ENCODE results near the gene HEXIM2.

HEXIM2 gene

GRCh38 chr17:45135978-45136791, 25.5 kb upstream of the HEXIM2 start:
- TF ChIP-seq TAF1 (IDR thresholded peaks at IDR 0.05; ENCODE audit: borderline replicate concordance, insufficient read depth, low read length) (no peak), POLR2AphosphoS5 (IDR thresholded peaks at IDR 0.05; ENCODE audit: low read depth, low read length) (no peak), REST (IDR thresholded peaks at IDR 0.05; ENCODE audit: insufficient read depth in 1 of 2, low read depth in 2 of 2, low read length in 2 of 2) (no peak), FOXP2 (optimal IDR thresholded peaks at IDR 0.05; ENCODE audit: borderline replicate concordance, extremely low read depth, extremely low read length, insufficient read depth) (no peak), SIN3A (IDR thresholded peaks at IDR 0.05; ENCODE audit: borderline replicate concordance, insufficient read depth, low read length) (no peak)

GRCh38 chr17:45136846-45137560, 24.7 kb upstream of the HEXIM2 start:
- TF ChIP-seq POLR2AphosphoS5 (IDR thresholded peaks at IDR 0.05; ENCODE audit: low read depth, low read length): no peak
- TF ChIP-seq REST (IDR thresholded peaks at IDR 0.05; ENCODE audit: insufficient read depth in 1 of 2, low read depth in 2 of 2, low read length in 2 of 2): no peak
- TF ChIP-seq FOXP2 (optimal IDR thresholded peaks at IDR 0.05; ENCODE audit: borderline replicate concordance, extremely low read depth, extremely low read length, insufficient read depth): no peak
- no peak for TF ChIP-seq TAF1 (IDR thresholded peaks at IDR 0.05; ENCODE audit: borderline replicate concordance, insufficient read depth, low read length)
- no peak for TF ChIP-seq SIN3A (IDR thresholded peaks at IDR 0.05; ENCODE audit: borderline replicate concordance, insufficient read depth, low read length)

- no peak for TF ChIP-seq FOXP2 (optimal IDR thresholded peaks at IDR 0.05; ENCODE audit: borderline replicate concordance, extremely low read depth, extremely low read length, insufficient read depth)
- TF ChIP-seq POLR2AphosphoS5 (IDR thresholded peaks at IDR 0.05; ENCODE audit: low read depth, low read length): no peak
Observed at GRCh38 chr17:45137561-45138305, 23.9 kb upstream of the HEXIM2 start.

- TF ChIP-seq FOXP2 (optimal IDR thresholded peaks at IDR 0.05; ENCODE audit: borderline replicate concordance, extremely low read depth, extremely low read length, insufficient read depth): no peak
- no peak for TF ChIP-seq SIN3A (IDR thresholded peaks at IDR 0.05; ENCODE audit: borderline replicate concordance, insufficient read depth, low read length)
- TF ChIP-seq POLR2AphosphoS5 (IDR thresholded peaks at IDR 0.05; ENCODE audit: low read depth, low read length): no peak
- no peak for TF ChIP-seq TAF1 (IDR thresholded peaks at IDR 0.05; ENCODE audit: borderline replicate concordance, insufficient read depth, low read length)
- no peak for TF ChIP-seq REST (IDR thresholded peaks at IDR 0.05; ENCODE audit: insufficient read depth in 1 of 2, low read depth in 2 of 2, low read length in 2 of 2)
Observed at GRCh38 chr17:45138911-45139532, 22.7 kb upstream of the HEXIM2 start.

- no peak for TF ChIP-seq REST (IDR thresholded peaks at IDR 0.05; ENCODE audit: insufficient read depth in 1 of 2, low read depth in 2 of 2, low read length in 2 of 2)
- no peak for TF ChIP-seq TAF1 (IDR thresholded peaks at IDR 0.05; ENCODE audit: borderline replicate concordance, insufficient read depth, low read length)
- TF ChIP-seq FOXP2 (optimal IDR thresholded peaks at IDR 0.05; ENCODE audit: borderline replicate concordance, extremely low read depth, extremely low read length, insufficient read depth): no peak
- TF ChIP-seq POLR2AphosphoS5 (IDR thresholded peaks at IDR 0.05; ENCODE audit: low read depth, low read length): no peak
- no peak for TF ChIP-seq SIN3A (IDR thresholded peaks at IDR 0.05; ENCODE audit: borderline replicate concordance, insufficient read depth, low read length)
Observed at GRCh38 chr17:45139533-45139920, 22.1 kb upstream of the HEXIM2 start.
